ENCODE results near the gene PLEKHG2. TPM values are rescaled to one million over a fixed set of nuclear protein-coding genes. Genes with fewer than 3 reads are reported as not detected.

The PLEKHG2 gene
- total and polyA plus RNA-seq, 9 of the 15 experiments (the other 6 are each of a cell fraction or from before 2014, with no cell fraction given), result 0.98 to 45.7 (median 9.8) TPM

DNA sequence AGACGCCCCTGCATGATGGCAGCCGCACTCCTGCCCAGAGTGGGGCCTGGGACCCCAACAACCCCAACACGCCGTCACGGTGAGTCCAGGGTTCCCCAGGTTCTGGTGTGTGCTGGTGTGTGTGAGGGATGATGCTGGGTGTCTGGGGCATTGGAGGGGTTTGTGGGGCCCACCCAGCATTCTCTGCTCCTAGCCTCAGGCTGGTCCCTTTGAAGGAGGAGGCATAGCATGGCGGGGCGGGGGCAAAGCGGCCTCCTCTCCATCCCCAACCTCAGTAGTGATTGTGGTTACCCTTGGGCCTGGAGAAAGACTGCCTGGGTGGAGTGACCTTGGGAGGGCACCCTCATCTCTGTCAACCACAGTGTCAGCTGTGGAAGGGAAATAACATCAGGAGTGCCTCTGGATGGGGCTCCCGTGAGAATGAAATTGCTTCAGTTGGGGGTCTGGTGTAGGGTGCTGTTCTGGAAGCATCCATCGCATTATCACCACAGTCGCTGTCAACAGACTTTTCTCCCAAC is 61.0 kb downstream of the PLEKHG2 start:
- ATAC-seq, result no peak
- H3K4me2 ChIP-seq (ENCODE audit: insufficient read depth, low read length), result no peak overlapping the region
- BruUV-seq (replicated peaks), result no TSS peak
- no peak for DNase-seq (ENCODE audit: extremely low read depth in 1 of 4, low spot score in 3 of 4)
- H3K4me3 ChIP-seq, result no peak overlapping the region
- no peaks in the 10 kb centered on the region for H3K27me3 ChIP-seq (ENCODE audit: control insufficient read depth in 2 of 2, insufficient read depth in 2 of 2, low read length in 2 of 2)
- H3K36me3 ChIP-seq (ENCODE audit: control insufficient read depth, insufficient read depth, low read length), result peaks cover 83% of the 10 kb centered on the region
- WGBS (ENCODE audit: insufficient coverage, low coverage, missing lambda C conversion rate), result 88% methylated on average over 11 of the region's 11 CpGs
- H3K27ac ChIP-seq (ENCODE audit: extremely low read depth, low read depth, low read length), result no peak overlapping the region
- FAIRE-seq, result no peak
- no peaks in the 10 kb centered on the region for H3K9me3 ChIP-seq (replicated peaks; ENCODE audit: control insufficient read depth, insufficient read depth, low read depth, low read length)
- in situ Hi-C loops (cut with MboI), result no loop called here
- POLR2A ChIA-PET, result interaction anchor here (1.1 kb wide), 1 partner anchor 20 kb away, joined by 4 read pairs; no protein-coding TSS in a partner anchor
- H3K9me1 ChIP-seq (ENCODE audit: control insufficient read depth, insufficient read depth, low read length), result no peaks in the 10 kb centered on the region
- H2AFZ ChIP-seq (ENCODE audit: low read depth, low read length), result no peak overlapping the region
- peaks cover under 1 to 16% of the 10 kb centered on the region in 2 experiments; a peak in 1 of 5 replicates for H3K4me1 ChIP-seq (replicated peaks in 1 of 2; ENCODE audit: control insufficient read depth in 2 of 2, insufficient read depth in 2 of 2, low read length in 2 of 2)
- intact Hi-C loops (cut with micrococcal nuclease), result no loop called here
- H3K9ac ChIP-seq (ENCODE audit: insufficient read depth in 1 of 2, low read depth in 2 of 2, low read length in 2 of 2), result no peak overlapping the region
- CTCF ChIA-PET (ENCODE audit: low intra/inter-chr PET ratio), result interaction anchor here (0.6 to 2.0 kb wide), 3 partner anchors 59 to 199 kb away, joined by 3 to 12 read pairs (median 3); partner anchors contain the start of gene EID2B
- TF ChIP-seq ERF (CRISPR knock-in tag; IDR thresholded peaks at IDR 0.05), result no peak
- no peak for TF ChIP-seq NR4A1 (CRISPR knock-in tag; IDR thresholded peaks at IDR 0.05)
- TF ChIP-seq NR4A1 (tag; IDR thresholded peaks at IDR 0.05), result no peak
- TF ChIP-seq MED1 (CRISPR knock-in tag; IDR thresholded peaks at IDR 0.05; ENCODE audit: borderline replicate concordance), result no peak
- TF ChIP-seq ETS2 (tag; IDR thresholded peaks at IDR 0.05; ENCODE audit: borderline replicate concordance, poor library complexity, severe bottlenecking), result no peak
- TF ChIP-seq, protein P1, sequence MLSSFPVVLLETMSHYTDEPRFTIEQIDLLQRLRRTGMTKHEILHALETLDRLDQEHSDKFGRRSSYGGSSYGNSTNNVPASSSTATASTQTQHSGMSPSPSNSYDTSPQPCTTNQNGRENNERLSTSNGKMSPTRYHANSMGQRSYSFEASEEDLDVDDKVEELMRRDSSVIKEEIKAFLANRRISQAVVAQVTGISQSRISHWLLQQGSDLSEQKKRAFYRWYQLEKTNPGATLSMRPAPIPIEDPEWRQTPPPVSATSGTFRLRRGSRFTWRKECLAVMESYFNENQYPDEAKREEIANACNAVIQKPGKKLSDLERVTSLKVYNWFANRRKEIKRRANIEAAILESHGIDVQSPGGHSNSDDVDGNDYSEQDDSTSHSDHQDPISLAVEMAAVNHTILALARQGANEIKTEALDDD (IDR thresholded peaks at IDR 0.05), result no peak
- TF ChIP-seq ZNF655 (CRISPR knock-in tag; IDR thresholded peaks at IDR 0.05), result no peak
- H4K20me1 ChIP-seq (replicated peaks; ENCODE audit: control insufficient read depth, insufficient read depth, low read length), result no peaks in the 10 kb centered on the region; the same call in 1 of the 2 replicates
- no peaks in the 10 kb centered on the region for H3K79me2 ChIP-seq (ENCODE audit: control insufficient read depth, insufficient read depth, low read length)
